ENCODE measurements around the gene BAHCC1.
A peak's percentile ranks its signal among the peaks of the same experiment; 100 is the strongest.

The BAHCC1 gene

GRCh38 chr17:81481073-81481799 lies 86.0 kb downstream of the BAHCC1 start:
- peak; percentile 65 for DNase-seq (ENCODE audit: low read depth)
- TF ChIP-seq CTCF (conservative IDR thresholded peaks at IDR 0.05; ENCODE audit: low read depth, low read length): no peak
- H3K4me3 ChIP-seq (ENCODE audit: low read depth, low read length): peak overlapping the region; percentile 45

- peak overlapping the region; percentile 45 for H3K4me3 ChIP-seq (ENCODE audit: low read depth, low read length)
- no peak for DNase-seq (ENCODE audit: low read depth)
- TF ChIP-seq CTCF (conservative IDR thresholded peaks at IDR 0.05; ENCODE audit: low read depth, low read length): no peak
These were observed 86.7 kb downstream of the BAHCC1 start for GRCh38 chr17:81481815-81482505.

GRCh38 chr17:81482673-81483072 lies 87.4 kb downstream of the BAHCC1 start:
- no peak for DNase-seq (ENCODE audit: low read depth)
- TF ChIP-seq CTCF (conservative IDR thresholded peaks at IDR 0.05; ENCODE audit: low read depth, low read length): no peak
- no peak overlapping the region for H3K4me3 ChIP-seq (ENCODE audit: low read depth, low read length)

- peak overlapping the region; percentile 49 for H3K4me3 ChIP-seq (ENCODE audit: low read depth, low read length)
- no peak for TF ChIP-seq CTCF (conservative IDR thresholded peaks at IDR 0.05; ENCODE audit: low read depth, low read length)
- DNase-seq (ENCODE audit: low read depth): peak; percentile 44
These were observed 88.0 kb downstream of the BAHCC1 start for GRCh38 chr17:81483085-81483861.

GRCh38 chr17:81483862-81484194 lies 88.6 kb downstream of the BAHCC1 start:
- no peak for DNase-seq (ENCODE audit: low read depth)
- peak overlapping the region; percentile 49 for H3K4me3 ChIP-seq (ENCODE audit: low read depth, low read length)

More at GRCh38 chr17:81483862-81484194, 88.6 kb downstream of the BAHCC1 start:
- TF ChIP-seq CTCF (conservative IDR thresholded peaks at IDR 0.05; ENCODE audit: low read depth, low read length): no peak
